IPS-NIHi11 (cell line): ENCODE results near the gene RBM7.

Experiments used
- DNase-seq: peaks from one replicate; pipeline ENCODE4 v3.0.0; 2012; ENCODE audit warnings: mixed read lengths, low spot score

RBM7 gene

GRCh38 chr11:114400216-114400914 lies at the start of gene RBM7, which contains the start of gene C11orf71:
RBM7 (plus strand) TSS chr11:114400666; CDS start chr11:114400672, 6 bp downstream.
C11orf71 (minus strand) TSS chr11:114400511; CDS start chr11:114400331, 180 bp downstream.
- DNase-seq: peak; percentile 87

GRCh38 chr11:114353443-114353842 lies 47.0 kb upstream of the RBM7 start:
- DNase-seq: no peak

- DNase-seq: no peak
Measured at GRCh38 chr11:114354076-114354475, 46.4 kb upstream of the RBM7 start.

GRCh38 chr11:114358716-114359115 lies 41.8 kb upstream of the RBM7 start:
- no peak for DNase-seq

GRCh38 chr11:114359342-114359741 lies 41.1 kb upstream of the RBM7 start:
- no peak for DNase-seq

- DNase-seq: no peak
Measured at GRCh38 chr11:114362326-114362725, 38.1 kb upstream of the RBM7 start.

GRCh38 chr11:114362958-114363357 lies 37.5 kb upstream of the RBM7 start:
- no peak for DNase-seq

GRCh38 chr11:114366331-114367243 lies 33.9 kb upstream of the RBM7 start:
- DNase-seq: no peak

- DNase-seq: no peak
Measured at GRCh38 chr11:114367244-114367957, 33.1 kb upstream of the RBM7 start.

GRCh38 chr11:114368918-114369680 lies 31.4 kb upstream of the RBM7 start:
- DNase-seq: no peak

GRCh38 chr11:114375052-114375451 lies 25.4 kb upstream of the RBM7 start:
- no peak for DNase-seq

- DNase-seq: peak; percentile 18
Measured at GRCh38 chr11:114377612-114378267, 22.7 kb upstream of the RBM7 start.

- no peak for DNase-seq
Measured at GRCh38 chr11:114379394-114380069, 20.9 kb upstream of the RBM7 start.

- no peak for DNase-seq
Measured at GRCh38 chr11:114382509-114382908, 18.0 kb upstream of the RBM7 start.

GRCh38 chr11:114384487-114384886 lies 16.0 kb upstream of the RBM7 start:
- no peak for DNase-seq

- DNase-seq: no peak
Measured at GRCh38 chr11:114386131-114386530, 14.3 kb upstream of the RBM7 start.

GRCh38 chr11:114386545-114386944 lies 13.9 kb upstream of the RBM7 start:
- no peak for DNase-seq

- no peak for DNase-seq
Measured at GRCh38 chr11:114392735-114393667, 7.5 kb upstream of the RBM7 start.

- DNase-seq: no peak
Measured at GRCh38 chr11:114395736-114396135, 4.7 kb upstream of the RBM7 start.
